ENCODE measurements around the gene RUSF1.
"Not testable (repeated sequence)": the region's sequence is repeated elsewhere in the genome, so short reads cannot be mapped to it uniquely, and the experiment has no call there.

Gene RUSF1

DNA sequence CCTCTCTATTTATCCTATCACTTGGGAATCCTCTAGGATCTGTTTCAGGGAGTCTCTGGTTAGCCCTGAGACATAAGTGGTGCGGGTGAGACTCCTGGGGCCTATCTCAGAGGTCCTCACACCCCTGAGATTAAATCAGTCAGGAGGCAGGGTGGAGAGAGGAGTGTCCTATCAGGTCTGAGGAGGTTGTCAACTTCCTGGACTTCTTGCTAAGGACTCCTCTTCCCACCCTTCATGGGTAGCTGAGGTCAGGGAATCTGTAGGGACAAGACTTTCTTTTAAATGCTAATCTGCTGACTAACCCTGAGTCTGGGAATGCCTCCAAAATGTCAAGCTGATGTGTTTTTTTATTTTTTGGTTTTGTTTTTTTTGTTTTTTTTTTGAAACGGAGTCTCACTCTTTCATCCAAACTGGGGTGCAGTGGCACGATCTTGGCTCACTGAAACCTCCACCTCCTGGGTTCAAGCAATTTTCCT is 55.5 kb downstream of the RUSF1 start:
- peak; percentile 91 for DNase-seq (ENCODE audit: low read depth)

GRCh38 chr16:31451681-31452351 is 56.4 kb downstream of the RUSF1 start:
- no peak for DNase-seq (ENCODE audit: low read depth)

GRCh38 chr16:31451201-31451600 is 57.0 kb downstream of the RUSF1 start:
- no peak for DNase-seq (ENCODE audit: low read depth)

- not testable (repeated sequence) for DNase-seq (ENCODE audit: low read depth)
Measured at GRCh38 chr16:31445931-31446330, 62.3 kb downstream of the RUSF1 start.

DNA sequence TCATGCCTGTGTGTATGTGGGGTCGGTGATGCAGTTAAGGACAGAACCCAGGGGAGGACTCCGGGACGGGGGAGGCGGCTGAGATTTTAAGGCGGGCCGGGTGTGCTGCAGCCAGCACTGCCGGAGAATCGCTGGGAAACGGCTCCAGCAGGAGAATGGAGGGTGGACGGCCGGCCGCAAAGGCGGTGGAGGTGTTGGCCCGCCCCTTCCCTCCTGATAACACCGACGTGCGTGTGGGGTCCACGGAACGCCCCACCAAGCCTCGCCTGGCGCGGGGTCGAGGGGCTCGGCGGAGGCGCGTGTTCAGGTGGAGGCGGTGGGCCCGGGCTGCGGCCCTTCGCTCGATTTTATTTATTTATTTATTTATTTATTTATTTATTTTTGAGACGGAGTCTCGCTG is 66.2 kb downstream of the RUSF1 start:
- no peak for DNase-seq (ENCODE audit: low read depth)

- DNase-seq (ENCODE audit: low read depth): no peak
Measured at GRCh38 chr16:31440516-31441184, 67.5 kb downstream of the RUSF1 start.

GRCh38 chr16:31439519-31439918 is 68.7 kb downstream of the RUSF1 start:
- no peak for DNase-seq (ENCODE audit: low read depth)
